HepG2 (cell line): ENCODE results near the gene ZNF485.

Experiments
- CEBPB ChIP-seq: IDR thresholded peaks from 2 replicates; pipeline ENCODE4 v1.6.1; 2011; ENCODE audit warnings: low read depth, low read length, improper control_type of control experiment, borderline replicate concordance
- HMGA1 ChIP-seq: sonication (generic); formaldehyde crosslinking; conservative IDR thresholded peaks from 2 replicates; pipeline ENCODE4 v1.4.0; 2020; ENCODE audit warnings: missing genetic modification reagents
- MEIS1 ChIP-seq: sonication (generic); formaldehyde crosslinking; IDR thresholded peaks from 2 replicates; pipeline ENCODE4 v1.9.0; 2021; ENCODE audit warnings: mild to moderate bottlenecking, missing genetic modification reagents, moderate library complexity, borderline replicate concordance
- MXI1 ChIP-seq: IDR thresholded peaks from 3 replicates; pipeline ENCODE4 v1.6.1; 2012; ENCODE audit warnings: low read depth, low read length, inconsistent platforms, borderline replicate concordance
- RBM22 ChIP-seq: fragments of 200-400 bp; formaldehyde crosslinking; optimal IDR thresholded peaks from 2 replicates; pipeline ENCODE3; 2017; ENCODE audit warnings: mild to moderate bottlenecking, low read length, moderate library complexity
- RXRA ChIP-seq: sonication (generic); formaldehyde crosslinking; IDR thresholded peaks from 2 replicates; pipeline ENCODE4 v1.5.1; 2020; ENCODE audit warnings: missing genetic modification reagents
- SIN3B ChIP-seq: fragments of 150-350 bp; IDR thresholded peaks from 2 replicates; pipeline ENCODE4 v1.6.1; 2014; ENCODE audit warnings: low read length
- SP1 ChIP-seq, 2 experiments: fragments of 450-650 bp in 1 of 2; sonication (generic) in 1 of 2; formaldehyde crosslinking in 1 of 2; IDR thresholded peaks; 2 replicates each; pipeline versions ENCODE4 v1.4.0 to v1.6.1; 2016 to 2020; ENCODE audit warnings: missing genetic modification reagents in 1 of 2
- ZNF121 ChIP-seq: sonication (generic); formaldehyde crosslinking; IDR thresholded peaks from 2 replicates; pipeline ENCODE4 v1.5.0; 2020; ENCODE audit warnings: mild to moderate bottlenecking, missing genetic modification reagents
- TF ChIP-seq, protein P1 (sequence below): sonication (generic); formaldehyde crosslinking; IDR thresholded peaks from 2 replicates; pipeline ENCODE4 v1.4.0; 2020; ENCODE audit warnings: mild to moderate bottlenecking, missing genetic modification reagents
- TF ChIP-seq, protein P2 (sequence below), 2 experiments: sonication (generic) in 1 of 2; formaldehyde crosslinking in 1 of 2; IDR thresholded peaks; 2 replicates each; pipeline versions ENCODE4 v1.4.0 to v1.6.1; 2018 to 2020; ENCODE audit warnings: missing genetic modification reagents in 2 of 2, borderline replicate concordance in 1 of 2, low read depth in 1 of 2, mild to moderate bottlenecking in 1 of 2, missing biosample characterization in 1 of 2
- TF ChIP-seq, protein P3 (sequence below): sonication (generic); formaldehyde crosslinking; conservative IDR thresholded peaks from 2 replicates; pipeline ENCODE4 v1.4.0; 2020; ENCODE audit warnings: missing genetic modification reagents
- TF ChIP-seq, protein P4 (sequence below): sonication (generic); formaldehyde crosslinking; IDR thresholded peaks from 2 replicates; pipeline ENCODE4 v1.5.0; 2020; ENCODE audit warnings: mild to moderate bottlenecking, missing genetic modification reagents, moderate library complexity
- TF ChIP-seq, protein P5 (sequence below): sonication (generic); formaldehyde crosslinking; IDR thresholded peaks from 2 replicates; pipeline ENCODE4 v1.4.0; 2020; ENCODE audit warnings: missing genetic modification reagents, mild to moderate bottlenecking, borderline replicate concordance

DNA sequence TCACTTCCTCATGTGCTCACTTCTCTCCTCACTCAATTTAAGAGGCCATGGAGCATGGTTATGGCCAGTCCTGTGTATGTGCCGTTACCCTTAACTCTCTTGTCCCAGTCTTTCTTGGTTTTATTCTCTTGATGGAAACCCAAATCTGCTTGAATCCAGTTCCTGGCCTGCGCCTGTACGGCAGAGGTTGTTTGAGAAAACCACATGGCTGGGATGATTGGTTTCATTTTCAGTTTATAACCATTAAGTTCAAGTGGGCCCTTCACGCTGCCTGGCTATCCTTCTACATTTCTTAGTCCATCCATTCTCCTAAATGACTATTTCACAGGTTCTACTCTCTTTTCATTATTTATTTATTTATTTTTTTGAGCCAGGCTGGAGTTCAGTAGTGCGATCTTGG, 30.2 kb upstream of the ZNF485 start:
- TF ChIP-seq CEBPB (no peak), ZNF121 (CRISPR knock-in tag) (no peak), RXRA (CRISPR knock-in tag) (no peak), SP1 (IDR thresholded peaks at IDR 0.05) (no peak), SP1 (CRISPR knock-in tag; IDR thresholded peaks at IDR 0.05) (no peak), RBM22 (no peak), MXI1 (no peak), SIN3B (no peak), MEIS1 (no peak), HMGA1 (CRISPR knock-in tag) (no peak)
- TF ChIP-seq, protein P1, sequence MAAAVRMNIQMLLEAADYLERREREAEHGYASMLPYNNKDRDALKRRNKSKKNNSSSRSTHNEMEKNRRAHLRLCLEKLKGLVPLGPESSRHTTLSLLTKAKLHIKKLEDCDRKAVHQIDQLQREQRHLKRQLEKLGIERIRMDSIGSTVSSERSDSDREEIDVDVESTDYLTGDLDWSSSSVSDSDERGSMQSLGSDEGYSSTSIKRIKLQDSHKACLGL (CRISPR knock-in tag) = no peak
- TF ChIP-seq, protein P2, sequence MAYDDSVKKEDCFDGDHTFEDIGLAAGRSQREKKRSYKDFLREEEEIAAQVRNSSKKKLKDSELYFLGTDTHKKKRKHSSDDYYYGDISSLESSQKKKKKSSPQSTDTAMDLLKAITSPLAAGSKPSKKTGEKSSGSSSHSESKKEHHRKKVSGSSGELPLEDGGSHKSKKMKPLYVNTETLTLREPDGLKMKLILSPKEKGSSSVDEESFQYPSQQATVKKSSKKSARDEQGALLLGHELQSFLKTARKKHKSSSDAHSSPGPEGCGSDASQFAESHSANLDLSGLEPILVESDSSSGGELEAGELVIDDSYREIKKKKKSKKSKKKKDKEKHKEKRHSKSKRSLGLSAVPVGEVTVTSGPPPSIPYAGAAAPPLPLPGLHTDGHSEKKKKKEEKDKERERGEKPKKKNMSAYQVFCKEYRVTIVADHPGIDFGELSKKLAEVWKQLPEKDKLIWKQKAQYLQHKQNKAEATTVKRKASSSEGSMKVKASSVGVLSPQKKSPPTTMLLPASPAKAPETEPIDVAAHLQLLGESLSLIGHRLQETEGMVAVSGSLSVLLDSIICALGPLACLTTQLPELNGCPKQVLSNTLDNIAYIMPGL (CRISPR knock-in tag; IDR thresholded peaks at IDR 0.05; ENCODE audit: borderline replicate concordance in 1 of 2, low read depth in 1 of 2) = no peak
- TF ChIP-seq, protein P3, sequence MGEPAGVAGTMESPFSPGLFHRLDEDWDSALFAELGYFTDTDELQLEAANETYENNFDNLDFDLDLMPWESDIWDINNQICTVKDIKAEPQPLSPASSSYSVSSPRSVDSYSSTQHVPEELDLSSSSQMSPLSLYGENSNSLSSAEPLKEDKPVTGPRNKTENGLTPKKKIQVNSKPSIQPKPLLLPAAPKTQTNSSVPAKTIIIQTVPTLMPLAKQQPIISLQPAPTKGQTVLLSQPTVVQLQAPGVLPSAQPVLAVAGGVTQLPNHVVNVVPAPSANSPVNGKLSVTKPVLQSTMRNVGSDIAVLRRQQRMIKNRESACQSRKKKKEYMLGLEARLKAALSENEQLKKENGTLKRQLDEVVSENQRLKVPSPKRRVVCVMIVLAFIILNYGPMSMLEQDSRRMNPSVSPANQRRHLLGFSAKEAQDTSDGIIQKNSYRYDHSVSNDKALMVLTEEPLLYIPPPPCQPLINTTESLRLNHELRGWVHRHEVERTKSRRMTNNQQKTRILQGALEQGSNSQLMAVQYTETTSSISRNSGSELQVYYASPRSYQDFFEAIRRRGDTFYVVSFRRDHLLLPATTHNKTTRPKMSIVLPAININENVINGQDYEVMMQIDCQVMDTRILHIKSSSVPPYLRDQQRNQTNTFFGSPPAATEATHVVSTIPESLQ (CRISPR knock-in tag) = no peak
- TF ChIP-seq, protein P4, sequence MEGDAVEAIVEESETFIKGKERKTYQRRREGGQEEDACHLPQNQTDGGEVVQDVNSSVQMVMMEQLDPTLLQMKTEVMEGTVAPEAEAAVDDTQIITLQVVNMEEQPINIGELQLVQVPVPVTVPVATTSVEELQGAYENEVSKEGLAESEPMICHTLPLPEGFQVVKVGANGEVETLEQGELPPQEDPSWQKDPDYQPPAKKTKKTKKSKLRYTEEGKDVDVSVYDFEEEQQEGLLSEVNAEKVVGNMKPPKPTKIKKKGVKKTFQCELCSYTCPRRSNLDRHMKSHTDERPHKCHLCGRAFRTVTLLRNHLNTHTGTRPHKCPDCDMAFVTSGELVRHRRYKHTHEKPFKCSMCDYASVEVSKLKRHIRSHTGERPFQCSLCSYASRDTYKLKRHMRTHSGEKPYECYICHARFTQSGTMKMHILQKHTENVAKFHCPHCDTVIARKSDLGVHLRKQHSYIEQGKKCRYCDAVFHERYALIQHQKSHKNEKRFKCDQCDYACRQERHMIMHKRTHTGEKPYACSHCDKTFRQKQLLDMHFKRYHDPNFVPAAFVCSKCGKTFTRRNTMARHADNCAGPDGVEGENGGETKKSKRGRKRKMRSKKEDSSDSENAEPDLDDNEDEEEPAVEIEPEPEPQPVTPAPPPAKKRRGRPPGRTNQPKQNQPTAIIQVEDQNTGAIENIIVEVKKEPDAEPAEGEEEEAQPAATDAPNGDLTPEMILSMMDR = no peak
- TF ChIP-seq, protein P5, sequence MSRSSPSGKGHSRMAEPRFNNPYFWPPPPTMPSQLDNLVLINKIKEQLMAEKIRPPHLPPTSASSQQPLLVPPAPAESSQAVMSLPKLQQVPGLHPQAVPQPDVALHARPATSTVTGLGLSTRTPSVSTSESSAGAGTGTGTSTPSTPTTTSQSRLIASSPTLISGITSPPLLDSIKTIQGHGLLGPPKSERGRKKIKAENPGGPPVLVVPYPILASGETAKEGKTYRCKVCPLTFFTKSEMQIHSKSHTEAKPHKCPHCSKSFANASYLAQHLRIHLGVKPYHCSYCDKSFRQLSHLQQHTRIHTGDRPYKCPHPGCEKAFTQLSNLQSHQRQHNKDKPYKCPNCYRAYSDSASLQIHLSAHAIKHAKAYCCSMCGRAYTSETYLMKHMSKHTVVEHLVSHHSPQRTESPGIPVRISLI (CRISPR knock-in tag) = no peak
